BE2C (cell line): Measurements from ENCODE around the gene ZKSCAN3.

ENCODE experiments used
- DNase-seq: peaks from one replicate; pipeline ENCODE4 v3.0.0-alpha.2; 2020
- H3K27me3 ChIP-seq: fragments of 250-450 bp; sonication (Bioruptor Pico); 2 replicates; pipeline ENCODE4 v1.5.1; 2020; ENCODE audit warnings: mild to moderate bottlenecking
- H3K36me3 ChIP-seq: fragments of 250-450 bp; sonication (Bioruptor Pico); 2 replicates; pipeline ENCODE4 v1.5.1; 2020; ENCODE audit warnings: mild to moderate bottlenecking
- H3K4me1 ChIP-seq: fragments of 250-450 bp; sonication (Bioruptor Pico); 2 replicates; pipeline ENCODE4 v1.5.1; 2020
- H3K4me3 ChIP-seq: 2 replicates; pipeline ENCODE4 v1.5.1; 2011; ENCODE audit warnings: low read depth, low read length
- H3K9me3 ChIP-seq: fragments of 250-450 bp; sonication (Bioruptor Pico); 2 replicates; pipeline ENCODE4 v1.5.1; 2020
- CTCF ChIP-seq: IDR thresholded peaks from 2 replicates; pipeline ENCODE4 v1.5.1; 2012; ENCODE audit warnings: mild to moderate bottlenecking, low read depth, low read length

ZKSCAN3 gene

GRCh38 chr6:28378644-28379043, 28.9 kb downstream of the ZKSCAN3 start:
- Histone ChIP-seq H3K36me3 (peaks cover 50% of the 10 kb centered on the region), H3K27me3 (no peaks in the 10 kb centered on the region), H3K4me1 (no peaks in the 10 kb centered on the region; the same call in 1 of the 2 replicates), H3K9me3 (no peaks in the 10 kb centered on the region), H3K4me3 (no peak overlapping the region)
- DNase-seq: no peak
- TF ChIP-seq CTCF: no peak

GRCh38 chr6:28380381-28380780, 30.6 kb downstream of the ZKSCAN3 start:
- Histone ChIP-seq H3K4me1 (no peaks in the 10 kb centered on the region; the same call in 1 of the 2 replicates), H3K4me3 (no peak overlapping the region), H3K36me3 (peaks cover 50% of the 10 kb centered on the region), H3K27me3 (no peaks in the 10 kb centered on the region), H3K9me3 (no peaks in the 10 kb centered on the region)
- no peak for TF ChIP-seq CTCF
- DNase-seq: no peak

GRCh38 chr6:28383235-28384142, 33.7 kb downstream of the ZKSCAN3 start:
- TF ChIP-seq CTCF: peak; percentile 78
- no peaks in the 10 kb centered on the region for H3K9me3 ChIP-seq
- peaks cover 45% of the 10 kb centered on the region for H3K36me3 ChIP-seq
- H3K4me3 ChIP-seq: peak overlapping the region; percentile 83
- DNase-seq: peak; percentile 82
- no peaks in the 10 kb centered on the region for H3K27me3 ChIP-seq
- no peaks in the 10 kb centered on the region; the same call in 1 of the 2 replicates for H3K4me1 ChIP-seq

- H3K36me3 ChIP-seq: peaks cover 39% of the 10 kb centered on the region
- no peak overlapping the region for H3K4me3 ChIP-seq
- no peaks in the 10 kb centered on the region; the same call in 1 of the 2 replicates for H3K4me1 ChIP-seq
- H3K9me3 ChIP-seq: no peaks in the 10 kb centered on the region
- H3K27me3 ChIP-seq: no peaks in the 10 kb centered on the region
- no peak for DNase-seq
- TF ChIP-seq CTCF: no peak
These were observed 34.4 kb downstream of the ZKSCAN3 start for GRCh38 chr6:28384143-28384533.

GRCh38 chr6:28390688-28391087, 40.9 kb downstream of the ZKSCAN3 start:
- Histone ChIP-seq H3K9me3 (no peaks in the 10 kb centered on the region), H3K4me3 (no peak overlapping the region), H3K4me1 (no peaks in the 10 kb centered on the region), H3K27me3 (no peaks in the 10 kb centered on the region), H3K36me3 (peaks cover 56% of the 10 kb centered on the region)
- no peak for DNase-seq
- no peak for TF ChIP-seq CTCF
